GM23338 (cell line): ENCODE measurements around the gene SLC2A9. TPM values are rescaled to one million over a fixed set of nuclear protein-coding genes. Genes with fewer than 3 reads are reported as not detected.

Source experiments
- ATAC-seq: fragments of 200-7000 bp; cut with Tn5 transposase; 3 replicates; pipeline ENCODE4 v1.9.1; 2020
- DNase-seq: peaks from one replicate; pipeline ENCODE4 v3.0.0-alpha.2; 2015; ENCODE audit warnings: low spot score
- H2AFZ ChIP-seq: fragments of 200-600 bp; sonication (generic); 2 replicates; pipeline ENCODE4 v1.8.0; 2016; ENCODE audit warnings: antibody characterized with exemption, mild to moderate bottlenecking, moderate library complexity
- H3F3A ChIP-seq: fragments of 200-600 bp; sonication (generic); replicated peaks from 2 replicates; pipeline ENCODE4 v1.8.0; 2017; ENCODE audit warnings: antibody characterized with exemption, mixed run types, low read depth
- H3K27ac ChIP-seq: fragments of 200-600 bp; sonication (generic); 2 replicates; pipeline ENCODE4 v1.6.1; 2016; ENCODE audit warnings: low read depth
- H3K27me3 ChIP-seq: fragments of 200-600 bp; sonication (generic); 2 replicates; pipeline ENCODE4 v1.8.0; 2016; ENCODE audit warnings: mild to moderate bottlenecking, mixed run types, moderate library complexity; ENCODE audit not compliant: insufficient read depth
- H3K36me3 ChIP-seq: fragments of 200-600 bp; sonication (generic); 2 replicates; pipeline ENCODE4 v1.8.0; 2016; ENCODE audit warnings: mild to moderate bottlenecking; ENCODE audit not compliant: insufficient read depth
- H3K4me1 ChIP-seq: fragments of 200-600 bp; sonication (generic); 2 replicates; pipeline ENCODE4 v1.8.0; 2016; ENCODE audit warnings: mild to moderate bottlenecking, moderate library complexity; ENCODE audit not compliant: insufficient read depth
- H3K4me2 ChIP-seq: fragments of 200-600 bp; sonication (generic); 2 replicates; pipeline ENCODE4 v1.7.1; 2017; ENCODE audit warnings: mixed run types
- H3K4me3 ChIP-seq: fragments of 200-600 bp; sonication (generic); 2 replicates; pipeline ENCODE4 v1.6.1; 2016; ENCODE audit warnings: mixed run types
- H3K79me2 ChIP-seq: fragments of 200-600 bp; sonication (generic); replicated peaks from 2 replicates; pipeline ENCODE4 v1.8.0; 2017; ENCODE audit warnings: mild to moderate bottlenecking; ENCODE audit not compliant: insufficient read depth
- H3K9me2 ChIP-seq: fragments of 200-600 bp; sonication (generic); 2 replicates; pipeline ENCODE4 v1.8.0; 2017; ENCODE audit not compliant: insufficient read depth
- H4K20me1 ChIP-seq: fragments of 200-600 bp; sonication (generic); replicated peaks from 2 replicates; pipeline ENCODE4 v1.8.0; 2017; ENCODE audit warnings: mild to moderate bottlenecking; ENCODE audit not compliant: insufficient read depth
- H3K27ac Mint-ChIP-seq: 2 replicates; pipeline ENCODE4 v1.8.0; 2020; ENCODE audit warnings: inconsistent platforms, mild to moderate bottlenecking, moderate library complexity, mixed read lengths
- H3K27me3 Mint-ChIP-seq: 3 replicates; pipeline ENCODE4 v1.8.0; 2022; ENCODE audit warnings: low read depth, mild to moderate bottlenecking, moderate library complexity, mixed read lengths, inconsistent platforms; ENCODE audit not compliant: insufficient read depth, poor library complexity
- H3K36me3 Mint-ChIP-seq: 3 replicates; pipeline ENCODE4 v1.8.0; 2021; ENCODE audit warnings: low read depth, mild to moderate bottlenecking, inconsistent platforms, moderate library complexity, mixed read lengths
- H3K4me1 Mint-ChIP-seq: 3 replicates; pipeline ENCODE4 v1.8.0; 2020; ENCODE audit warnings: mild to moderate bottlenecking, inconsistent platforms, mixed read lengths
- H3K4me3 Mint-ChIP-seq: 3 replicates; pipeline ENCODE4 v1.8.0; 2021; ENCODE audit warnings: moderate library complexity, mild to moderate bottlenecking, inconsistent platforms, mixed read lengths
- H3K9me3 Mint-ChIP-seq: 3 replicates; pipeline ENCODE4 v1.8.0; 2020; ENCODE audit warnings: moderate library complexity, mild to moderate bottlenecking, inconsistent platforms, mixed read lengths
- CREB1 ChIP-seq: fragments of 250-450 bp; sonication (Bioruptor Pico); IDR thresholded peaks from 2 replicates; pipeline ENCODE4 v1.5.0; 2020; ENCODE audit warnings: low read depth, mild to moderate bottlenecking, moderate library complexity
- ETS1 ChIP-seq: IDR thresholded peaks from 2 replicates; pipeline ENCODE4 v1.6.1; 2016; ENCODE audit warnings: antibody characterized with exemption
- EZH2 ChIP-seq: fragments of 200-600 bp; sonication (generic); IDR thresholded peaks from one replicate; pipeline ENCODE4 v1.8.0; 2017; ENCODE audit warnings: antibody characterized with exemption, mild to moderate bottlenecking, low read depth; ENCODE audit not compliant: unreplicated experiment
- JUNB ChIP-seq: IDR thresholded peaks from one replicate; pipeline ENCODE4 v1.6.1; 2016; ENCODE audit warnings: antibody characterized with exemption; ENCODE audit not compliant: unreplicated experiment
- NANOG ChIP-seq: IDR thresholded peaks from 2 replicates; pipeline ENCODE4 v1.6.1; 2016; ENCODE audit warnings: antibody characterized with exemption, borderline replicate concordance
- POLR2AphosphoS5 ChIP-seq: IDR thresholded peaks from 2 replicates; pipeline ENCODE4 v1.6.1; 2016; ENCODE audit warnings: antibody characterized with exemption, low read depth
- REST ChIP-seq: IDR thresholded peaks from one replicate; pipeline ENCODE4 v1.6.1; 2018; ENCODE audit warnings: antibody characterized with exemption; ENCODE audit not compliant: unreplicated experiment
- STAT1 ChIP-seq: IDR thresholded peaks from one replicate; pipeline ENCODE4 v1.6.1; 2016; ENCODE audit warnings: antibody characterized with exemption; ENCODE audit not compliant: unreplicated experiment
- ZNF114 ChIP-seq: fragments of 250-450 bp; sonication (Bioruptor Pico); IDR thresholded peaks from 2 replicates; pipeline ENCODE4 v1.5.0; 2020; ENCODE audit warnings: mild to moderate bottlenecking, moderate library complexity
- ZNF331 ChIP-seq: fragments of 250-450 bp; sonication (Bioruptor Pico); IDR thresholded peaks from 2 replicates; pipeline ENCODE4 v1.5.0; 2020; ENCODE audit warnings: low read depth, mild to moderate bottlenecking, moderate library complexity
- polyA plus RNA-seq: library from polyadenylated mRNA; unstranded; fragments of >200 nt; fragmentation: Nextera tagmentation; extraction: Ambion mirVana; gene quantifications from 2 replicates; pipeline ENCODE4 v1.2.1, GENCODE V29; 2016
- total RNA-seq: library from RNA; depleted of rRNA; stranded (reverse); fragments of >200 nt; shearing (Covaris generic); gene quantifications from 2 replicates; pipeline ENCODE4 v1.2.3, GENCODE V29; 2014

Gene SLC2A9
- total and polyA plus RNA-seq, 2 experiments from 2014 or later, result 0.21 to 0.40 TPM

GRCh38 chr4:10057023-10057395 lies 35.7 kb upstream of the SLC2A9 start:
- H3K27me3 Mint-ChIP-seq, result no peaks in the 10 kb centered on the region
- H3K9me3 Mint-ChIP-seq, result no peaks in the 10 kb centered on the region
- Histone ChIP-seq H3K4me1 (no peaks in the 10 kb centered on the region), H3K9me2 (no peaks in the 10 kb centered on the region), H4K20me1 (no peaks in the 10 kb centered on the region), H3K4me2 (no peak overlapping the region), H2AFZ (no peak overlapping the region), H3K79me2 (no peaks in the 10 kb centered on the region), H3K36me3 (no peaks in the 10 kb centered on the region), H3K4me3 (no peak overlapping the region), H3K27ac (no peak overlapping the region), H3K27me3 (no peaks in the 10 kb centered on the region), H3F3A (no peaks in the 10 kb centered on the region)
- H3K4me1 Mint-ChIP-seq, result 0 out of 3 replicates have a peak, but pooled peaks cover 6% of the 10 kb centered on the region
- no peak overlapping the region for H3K4me3 Mint-ChIP-seq
- no peak for ATAC-seq
- H3K27ac Mint-ChIP-seq, result no peak overlapping the region
- DNase-seq, result no peak
- TF ChIP-seq ZNF114 (CRISPR knock-in tag), result no peak
- TF ChIP-seq REST, result no peak
- H3K36me3 Mint-ChIP-seq, result no peaks in the 10 kb centered on the region; the same call in 2 of the 3 replicates

- Histone ChIP-seq H3K4me3 (no peak overlapping the region), H4K20me1 (no peaks in the 10 kb centered on the region), H3K36me3 (no peaks in the 10 kb centered on the region), H3K9me2 (no peaks in the 10 kb centered on the region), H2AFZ (no peak overlapping the region), H3F3A (no peaks in the 10 kb centered on the region), H3K27me3 (no peaks in the 10 kb centered on the region), H3K4me2 (no peak overlapping the region), H3K27ac (no peak overlapping the region), H3K79me2 (no peaks in the 10 kb centered on the region), H3K4me1 (no peaks in the 10 kb centered on the region)
- ATAC-seq (no peak), DNase-seq (no peak)
- Mint-ChIP-seq H3K4me1 (peaks cover 9% of the 10 kb centered on the region; the same call in 1 of the 3 replicates), H3K27ac (no peak overlapping the region), H3K36me3 (no peaks in the 10 kb centered on the region; the same call in 2 of the 3 replicates), H3K27me3 (no peaks in the 10 kb centered on the region), H3K4me3 (no peak overlapping the region), H3K9me3 (no peaks in the 10 kb centered on the region)
- TF ChIP-seq EZH2 (no peak), NANOG (no peak), STAT1 (no peak), ZNF331 (no peak), CREB1 (CRISPR knock-in tag) (no peak)
These were observed 35.2 kb upstream of the SLC2A9 start for GRCh38 chr4:10056334-10057022.

DNA sequence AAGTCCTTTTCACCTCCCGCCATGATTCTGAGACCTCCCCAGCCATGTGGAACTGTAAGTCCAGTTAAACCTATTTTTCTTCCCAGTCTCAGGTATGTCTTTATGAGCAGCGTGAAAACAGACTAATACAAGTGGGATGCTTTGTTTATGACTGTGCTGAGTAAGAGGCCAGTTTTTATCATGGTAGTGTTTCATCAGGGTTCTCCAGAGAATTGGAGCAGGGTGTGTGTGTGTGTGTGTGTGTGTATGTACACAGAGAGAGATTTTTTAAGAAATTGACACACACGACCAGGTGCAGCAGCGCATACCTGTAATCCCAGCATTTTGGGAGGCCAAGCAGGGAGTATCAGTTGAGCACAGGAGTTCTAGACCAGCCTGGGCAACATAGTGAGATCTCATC lies 34.6 kb upstream of the SLC2A9 start:
- Histone ChIP-seq H3K4me1 (peaks cover 4% of the 10 kb centered on the region), H3F3A (no peaks in the 10 kb centered on the region), H3K27ac (no peak overlapping the region), H3K79me2 (no peaks in the 10 kb centered on the region), H3K4me2 (no peak overlapping the region), H4K20me1 (no peaks in the 10 kb centered on the region), H2AFZ (no peak overlapping the region), H3K36me3 (no peaks in the 10 kb centered on the region), H3K4me3 (no peak overlapping the region), H3K27me3 (no peaks in the 10 kb centered on the region), H3K9me2 (no peaks in the 10 kb centered on the region)
- Mint-ChIP-seq H3K36me3 (no peaks in the 10 kb centered on the region; the same call in 2 of the 3 replicates), H3K27me3 (no peaks in the 10 kb centered on the region), H3K9me3 (no peaks in the 10 kb centered on the region), H3K4me1 (peaks cover 13% of the 10 kb centered on the region), H3K4me3 (no peak overlapping the region), H3K27ac (no peak overlapping the region)
- DNase-seq (no peak), ATAC-seq (no peak)
- TF ChIP-seq CREB1 (CRISPR knock-in tag), result no peak
- TF ChIP-seq ZNF114 (CRISPR knock-in tag), result no peak
- TF ChIP-seq EZH2, result no peak
- no peak for TF ChIP-seq JUNB
- no peak for TF ChIP-seq POLR2AphosphoS5
- TF ChIP-seq STAT1, result no peak
- TF ChIP-seq ETS1, result no peak
- TF ChIP-seq NANOG, result no peak
- TF ChIP-seq REST, result no peak
- no peak for TF ChIP-seq ZNF331
